HepG2 (cell line): ENCODE measurements around the gene FAM174C. TPM values are rescaled to one million over a fixed set of nuclear protein-coding genes. Genes with fewer than 3 reads are reported as not detected.

ENCODE experiments used
- DNMT1 ChIP-seq: sonication (generic); formaldehyde crosslinking; IDR thresholded peaks from 2 replicates; pipeline ENCODE4 v1.5.1; 2020; ENCODE audit warnings: mild to moderate bottlenecking, missing genetic modification reagents
- ELF3 ChIP-seq: IDR thresholded peaks from 2 replicates; pipeline ENCODE4 v1.6.1; 2016; ENCODE audit warnings: missing genetic modification reagents, missing compliant biosample characterization
- FOXK1 ChIP-seq: sonication (generic); formaldehyde crosslinking; IDR thresholded peaks from 2 replicates; pipeline ENCODE4 v1.4.0; 2020; ENCODE audit warnings: low read depth, missing genetic modification reagents, borderline replicate concordance
- MIXL1 ChIP-seq: IDR thresholded peaks from 2 replicates; pipeline ENCODE4 v1.6.1; 2016
- TBL1XR1 ChIP-seq: fragments of 150-350 bp; IDR thresholded peaks from 2 replicates; pipeline ENCODE4 v1.6.1; 2014; ENCODE audit warnings: borderline replicate concordance, low read length; ENCODE audit not compliant: partially characterized antibody
- TCF12 ChIP-seq, 2 experiments: fragments of 450-650 bp in 1 of 2; sonication (generic) in 1 of 2; formaldehyde crosslinking in 1 of 2; IDR thresholded peaks; 2 replicates each; pipeline versions ENCODE4 v1.6.1 to v1.8.0; 2017 to 2022; ENCODE audit warnings: antibody characterized with exemption in 1 of 2, mild to moderate bottlenecking in 1 of 2, missing genetic modification reagents in 1 of 2, moderate library complexity in 1 of 2
- ZNF343 ChIP-seq: sonication (generic); formaldehyde crosslinking; IDR thresholded peaks from 2 replicates; pipeline ENCODE4 v1.4.0; 2020; ENCODE audit warnings: mild to moderate bottlenecking, missing genetic modification reagents
- ZNF841 ChIP-seq: sonication (generic); formaldehyde crosslinking; IDR thresholded peaks from 2 replicates; pipeline ENCODE4 v1.8.1; 2023; ENCODE audit warnings: missing genetic modification reagents, borderline replicate concordance
- ZSCAN25 ChIP-seq: sonication (generic); formaldehyde crosslinking; IDR thresholded peaks from 2 replicates; pipeline ENCODE4 v1.8.0; 2022; ENCODE audit warnings: mild to moderate bottlenecking, missing genetic modification reagents
- polyA plus RNA-seq, 8 experiments: library from polyadenylated mRNA; depleted of rRNA in 3 of 8; stranded (reverse) in 7 of 8; unstranded in 1 of 8; fragments of >200 nt; fragmentation: Illumina TruSeq in 4 of 8; extraction: Trizol in 4 of 8; gene quantifications; 2 replicates each; pipeline versions ENCODE4 v1.2.1 to v1.2.3, GENCODE V29; 2011 to 2016; ENCODE audit warnings: low read depth in 4 of 8, missing spikeins in 1 of 8, mixed read lengths in 1 of 8; ENCODE audit not compliant: insufficient read depth in 1 of 8
- total RNA-seq, 5 experiments: library from RNA; depleted of rRNA; stranded (reverse); fragments of >200 nt; fragmentation: Illumina TruSeq; extraction: Trizol; gene quantifications; 2 replicates each; pipeline ENCODE4 v1.2.3, GENCODE V29; 2016; ENCODE audit warnings: low read depth in 1 of 5
- TF ChIP-seq, protein P1 (sequence below): sonication (generic); formaldehyde crosslinking; IDR thresholded peaks from 2 replicates; pipeline ENCODE4 v1.5.1; 2020; ENCODE audit warnings: mild to moderate bottlenecking, missing genetic modification reagents
- TF ChIP-seq, protein P2 (sequence below), 2 experiments: sonication (generic) in 1 of 2; formaldehyde crosslinking in 1 of 2; IDR thresholded peaks; 2 replicates each; pipeline versions ENCODE4 v1.4.0 to v1.6.1; 2018 to 2020; ENCODE audit warnings: missing genetic modification reagents in 2 of 2, borderline replicate concordance in 1 of 2, low read depth in 1 of 2, mild to moderate bottlenecking in 1 of 2, missing biosample characterization in 1 of 2
- TF ChIP-seq, protein P3 (sequence below): sonication (generic); formaldehyde crosslinking; IDR thresholded peaks from 2 replicates; pipeline ENCODE4 v1.4.0; 2020; ENCODE audit warnings: missing genetic modification reagents
- TF ChIP-seq, protein P4 (sequence below): IDR thresholded peaks from 2 replicates; pipeline ENCODE4 v1.6.1; 2018; ENCODE audit warnings: missing genetic modification reagents, mild to moderate bottlenecking, missing compliant biosample characterization
- TF ChIP-seq, protein P5 (sequence below): sonication (generic); formaldehyde crosslinking; IDR thresholded peaks from 2 replicates; pipeline ENCODE4 v1.4.0; 2020; ENCODE audit warnings: missing genetic modification reagents
- TF ChIP-seq, protein P6 (sequence below): sonication (generic); formaldehyde crosslinking; IDR thresholded peaks from 2 replicates; pipeline ENCODE4 v1.5.0; 2020; ENCODE audit warnings: mild to moderate bottlenecking, missing genetic modification reagents, moderate library complexity

FAM174C gene
- total and polyA plus RNA-seq, 2 of the 13 experiments (the other 11 are each of a cell fraction or from before 2014, with no cell fraction given), result 19.5 to 31.3 TPM

DNA sequence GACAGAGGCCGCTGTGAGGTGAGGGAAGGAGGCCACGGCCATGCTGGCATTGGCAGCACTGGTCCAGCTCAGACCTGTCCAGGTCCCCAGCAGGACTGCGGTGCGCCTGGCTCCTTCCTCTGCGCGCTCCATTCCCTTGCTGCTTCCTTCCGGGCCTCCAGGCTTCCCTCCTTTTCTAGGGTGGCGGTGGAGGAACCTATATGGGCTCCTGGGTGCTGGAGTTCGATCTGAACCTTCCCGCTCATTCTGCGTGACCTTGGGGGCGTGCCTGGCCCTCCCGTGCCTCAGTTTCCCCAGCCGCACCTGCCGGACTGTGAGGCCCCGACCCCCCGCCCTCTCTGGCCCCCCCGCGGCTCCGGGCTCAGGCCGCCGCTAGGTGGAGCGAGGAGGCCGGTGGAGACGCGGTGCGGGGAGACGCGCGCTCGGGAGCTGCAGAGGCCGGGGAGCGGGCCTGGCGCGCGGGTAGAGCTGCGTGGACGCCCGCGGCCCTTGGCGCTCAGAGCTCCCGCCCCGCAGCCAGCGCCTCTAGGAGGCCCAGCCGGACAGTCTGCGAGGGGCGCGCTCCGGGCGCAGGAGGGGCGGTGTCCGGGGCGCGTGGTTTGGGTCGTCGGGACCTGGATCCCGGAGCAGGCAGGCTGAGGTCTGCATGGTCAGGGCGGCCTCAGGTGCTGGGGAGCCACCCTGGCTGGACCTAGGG lies 40.3 kb downstream of the FAM174C start (continued):
- TF ChIP-seq, protein P1, sequence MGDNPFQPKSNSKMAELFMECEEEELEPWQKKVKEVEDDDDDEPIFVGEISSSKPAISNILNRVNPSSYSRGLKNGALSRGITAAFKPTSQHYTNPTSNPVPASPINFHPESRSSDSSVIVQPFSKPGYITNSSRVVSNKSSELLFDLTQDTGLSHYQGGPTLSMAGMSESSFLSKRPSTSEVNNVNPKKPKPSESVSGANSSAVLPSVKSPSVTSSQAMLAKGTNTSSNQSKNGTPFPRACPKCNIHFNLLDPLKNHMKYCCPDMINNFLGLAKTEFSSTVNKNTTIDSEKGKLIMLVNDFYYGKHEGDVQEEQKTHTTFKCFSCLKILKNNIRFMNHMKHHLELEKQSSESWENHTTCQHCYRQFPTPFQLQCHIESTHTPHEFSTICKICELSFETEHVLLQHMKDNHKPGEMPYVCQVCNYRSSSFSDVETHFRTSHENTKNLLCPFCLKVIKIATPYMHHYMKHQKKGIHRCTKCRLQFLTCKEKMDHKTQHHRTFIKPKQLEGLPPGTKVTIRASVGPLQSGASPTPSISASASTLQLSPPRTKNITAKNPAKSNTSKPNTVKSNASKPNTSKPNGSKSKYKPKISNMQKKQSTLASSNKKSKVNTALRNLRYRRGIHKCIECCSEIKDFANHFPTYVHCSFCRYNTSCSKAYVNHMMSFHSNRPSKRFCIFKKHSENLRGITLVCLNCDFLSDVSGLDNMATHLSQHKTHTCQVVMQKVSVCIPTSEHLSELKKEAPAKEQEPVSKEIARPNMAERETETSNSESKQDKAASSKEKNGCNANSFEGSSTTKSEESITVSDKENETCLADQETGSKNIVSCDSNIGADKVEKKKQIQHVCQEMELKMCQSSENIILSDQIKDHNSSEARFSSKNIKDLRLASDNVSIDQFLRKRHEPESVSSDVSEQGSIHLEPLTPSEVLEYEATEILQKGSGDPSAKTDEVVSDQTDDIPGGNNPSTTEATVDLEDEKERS (CRISPR knock-in tag), result no peak
- TF ChIP-seq, protein P2, sequence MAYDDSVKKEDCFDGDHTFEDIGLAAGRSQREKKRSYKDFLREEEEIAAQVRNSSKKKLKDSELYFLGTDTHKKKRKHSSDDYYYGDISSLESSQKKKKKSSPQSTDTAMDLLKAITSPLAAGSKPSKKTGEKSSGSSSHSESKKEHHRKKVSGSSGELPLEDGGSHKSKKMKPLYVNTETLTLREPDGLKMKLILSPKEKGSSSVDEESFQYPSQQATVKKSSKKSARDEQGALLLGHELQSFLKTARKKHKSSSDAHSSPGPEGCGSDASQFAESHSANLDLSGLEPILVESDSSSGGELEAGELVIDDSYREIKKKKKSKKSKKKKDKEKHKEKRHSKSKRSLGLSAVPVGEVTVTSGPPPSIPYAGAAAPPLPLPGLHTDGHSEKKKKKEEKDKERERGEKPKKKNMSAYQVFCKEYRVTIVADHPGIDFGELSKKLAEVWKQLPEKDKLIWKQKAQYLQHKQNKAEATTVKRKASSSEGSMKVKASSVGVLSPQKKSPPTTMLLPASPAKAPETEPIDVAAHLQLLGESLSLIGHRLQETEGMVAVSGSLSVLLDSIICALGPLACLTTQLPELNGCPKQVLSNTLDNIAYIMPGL (CRISPR knock-in tag; IDR thresholded peaks at IDR 0.05; ENCODE audit: borderline replicate concordance in 1 of 2, low read depth in 1 of 2), result peak; percentile 71 to 92
- TF ChIP-seq, protein P3, sequence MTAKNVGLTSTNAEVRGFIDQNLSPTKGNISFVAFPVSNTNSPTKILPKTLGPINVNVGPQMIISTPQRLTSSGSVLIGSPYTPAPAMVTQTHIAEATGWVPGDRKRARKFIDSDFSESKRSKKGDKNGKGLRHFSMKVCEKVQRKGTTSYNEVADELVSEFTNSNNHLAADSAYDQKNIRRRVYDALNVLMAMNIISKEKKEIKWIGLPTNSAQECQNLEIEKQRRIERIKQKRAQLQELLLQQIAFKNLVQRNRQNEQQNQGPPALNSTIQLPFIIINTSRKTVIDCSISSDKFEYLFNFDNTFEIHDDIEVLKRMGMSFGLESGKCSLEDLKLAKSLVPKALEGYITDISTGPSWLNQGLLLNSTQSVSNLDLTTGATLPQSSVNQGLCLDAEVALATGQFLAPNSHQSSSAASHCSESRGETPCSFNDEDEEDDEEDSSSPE (CRISPR knock-in tag), result peak; percentile 59; the same call in 1 of the 2 replicates
- TF ChIP-seq MIXL1 (CRISPR knock-in tag) (no peak), ELF3 (no peak), ZSCAN25 (CRISPR knock-in tag) (peak; percentile 77; the same call in 1 of the 2 replicates), ZNF343 (CRISPR knock-in tag) (no peak), TBL1XR1 (no peak), TCF12 (IDR thresholded peaks at IDR 0.05) (no peak), TCF12 (CRISPR knock-in tag; IDR thresholded peaks at IDR 0.05) (0 out of 2 replicates have a peak, but pooled peaks have one; percentile 47), DNMT1 (peak; percentile 57; the same call in 1 of the 2 replicates), ZNF841 (no peak), FOXK1 (CRISPR knock-in tag) (0 out of 2 replicates have a peak, but pooled peaks have one; percentile 46)
- TF ChIP-seq, protein P4, sequence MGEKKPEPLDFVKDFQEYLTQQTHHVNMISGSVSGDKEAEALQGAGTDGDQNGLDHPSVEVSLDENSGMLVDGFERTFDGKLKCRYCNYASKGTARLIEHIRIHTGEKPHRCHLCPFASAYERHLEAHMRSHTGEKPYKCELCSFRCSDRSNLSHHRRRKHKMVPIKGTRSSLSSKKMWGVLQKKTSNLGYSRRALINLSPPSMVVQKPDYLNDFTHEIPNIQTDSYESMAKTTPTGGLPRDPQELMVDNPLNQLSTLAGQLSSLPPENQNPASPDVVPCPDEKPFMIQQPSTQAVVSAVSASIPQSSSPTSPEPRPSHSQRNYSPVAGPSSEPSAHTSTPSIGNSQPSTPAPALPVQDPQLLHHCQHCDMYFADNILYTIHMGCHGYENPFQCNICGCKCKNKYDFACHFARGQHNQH, result peak; percentile 49; the same call in 1 of the 2 replicates
- TF ChIP-seq, protein P5, sequence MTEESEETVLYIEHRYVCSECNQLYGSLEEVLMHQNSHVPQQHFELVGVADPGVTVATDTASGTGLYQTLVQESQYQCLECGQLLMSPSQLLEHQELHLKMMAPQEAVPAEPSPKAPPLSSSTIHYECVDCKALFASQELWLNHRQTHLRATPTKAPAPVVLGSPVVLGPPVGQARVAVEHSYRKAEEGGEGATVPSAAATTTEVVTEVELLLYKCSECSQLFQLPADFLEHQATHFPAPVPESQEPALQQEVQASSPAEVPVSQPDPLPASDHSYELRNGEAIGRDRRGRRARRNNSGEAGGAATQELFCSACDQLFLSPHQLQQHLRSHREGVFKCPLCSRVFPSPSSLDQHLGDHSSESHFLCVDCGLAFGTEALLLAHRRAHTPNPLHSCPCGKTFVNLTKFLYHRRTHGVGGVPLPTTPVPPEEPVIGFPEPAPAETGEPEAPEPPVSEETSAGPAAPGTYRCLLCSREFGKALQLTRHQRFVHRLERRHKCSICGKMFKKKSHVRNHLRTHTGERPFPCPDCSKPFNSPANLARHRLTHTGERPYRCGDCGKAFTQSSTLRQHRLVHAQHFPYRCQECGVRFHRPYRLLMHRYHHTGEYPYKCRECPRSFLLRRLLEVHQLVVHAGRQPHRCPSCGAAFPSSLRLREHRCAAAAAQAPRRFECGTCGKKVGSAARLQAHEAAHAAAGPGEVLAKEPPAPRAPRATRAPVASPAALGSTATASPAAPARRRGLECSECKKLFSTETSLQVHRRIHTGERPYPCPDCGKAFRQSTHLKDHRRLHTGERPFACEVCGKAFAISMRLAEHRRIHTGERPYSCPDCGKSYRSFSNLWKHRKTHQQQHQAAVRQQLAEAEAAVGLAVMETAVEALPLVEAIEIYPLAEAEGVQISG (CRISPR knock-in tag), result peak; percentile 19; the same call in 1 of the 2 replicates
- TF ChIP-seq, protein P6, sequence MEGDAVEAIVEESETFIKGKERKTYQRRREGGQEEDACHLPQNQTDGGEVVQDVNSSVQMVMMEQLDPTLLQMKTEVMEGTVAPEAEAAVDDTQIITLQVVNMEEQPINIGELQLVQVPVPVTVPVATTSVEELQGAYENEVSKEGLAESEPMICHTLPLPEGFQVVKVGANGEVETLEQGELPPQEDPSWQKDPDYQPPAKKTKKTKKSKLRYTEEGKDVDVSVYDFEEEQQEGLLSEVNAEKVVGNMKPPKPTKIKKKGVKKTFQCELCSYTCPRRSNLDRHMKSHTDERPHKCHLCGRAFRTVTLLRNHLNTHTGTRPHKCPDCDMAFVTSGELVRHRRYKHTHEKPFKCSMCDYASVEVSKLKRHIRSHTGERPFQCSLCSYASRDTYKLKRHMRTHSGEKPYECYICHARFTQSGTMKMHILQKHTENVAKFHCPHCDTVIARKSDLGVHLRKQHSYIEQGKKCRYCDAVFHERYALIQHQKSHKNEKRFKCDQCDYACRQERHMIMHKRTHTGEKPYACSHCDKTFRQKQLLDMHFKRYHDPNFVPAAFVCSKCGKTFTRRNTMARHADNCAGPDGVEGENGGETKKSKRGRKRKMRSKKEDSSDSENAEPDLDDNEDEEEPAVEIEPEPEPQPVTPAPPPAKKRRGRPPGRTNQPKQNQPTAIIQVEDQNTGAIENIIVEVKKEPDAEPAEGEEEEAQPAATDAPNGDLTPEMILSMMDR, result peak; percentile 88
